HCEC 1CT (cell line): ENCODE results near the gene SMAD2.
A peak's percentile ranks its signal among the peaks of the same experiment; 100 is the strongest.

Experiments used
- DNase-seq: peaks from one replicate; pipeline ENCODE4 v3.0.0-alpha.2; 2017

Gene SMAD2

GRCh38 chr18:47930931-47931717 lies 665 bp upstream of the SMAD2 start:
- DNase-seq = peak; percentile 96

GRCh38 chr18:47929681-47930198 lies 719 bp downstream of the SMAD2 start:
- peak; percentile 56 for DNase-seq

GRCh38 chr18:47928466-47928865 lies 2.0 kb downstream of the SMAD2 start:
- peak; percentile 10 for DNase-seq

- no peak for DNase-seq
These were observed 4.2 kb downstream of the SMAD2 start for GRCh38 chr18:47926101-47926850.

- DNase-seq = no peak
These were observed 10.5 kb downstream of the SMAD2 start for GRCh38 chr18:47919916-47920315.

- DNase-seq = no peak
These were observed 12.4 kb downstream of the SMAD2 start for GRCh38 chr18:47917923-47918610.

- DNase-seq = peak; percentile 8
These were observed 14.5 kb downstream of the SMAD2 start for GRCh38 chr18:47915930-47916329.

GRCh38 chr18:47915229-47915628 lies 15.2 kb downstream of the SMAD2 start:
- DNase-seq = peak; percentile 33

GRCh38 chr18:47912794-47913585 lies 17.5 kb downstream of the SMAD2 start:
- no peak for DNase-seq

GRCh38 chr18:47912343-47912742 lies 18.1 kb downstream of the SMAD2 start:
- no peak for DNase-seq

GRCh38 chr18:47911877-47912276 lies 18.6 kb downstream of the SMAD2 start:
- no peak for DNase-seq

- DNase-seq = no peak
These were observed 21.0 kb downstream of the SMAD2 start for GRCh38 chr18:47909484-47909883.

GRCh38 chr18:47908592-47908991 lies 21.9 kb downstream of the SMAD2 start:
- no peak for DNase-seq

- DNase-seq = no peak
These were observed 24.1 kb downstream of the SMAD2 start for GRCh38 chr18:47906408-47906807.

- DNase-seq = no peak
These were observed 26.6 kb downstream of the SMAD2 start for GRCh38 chr18:47903809-47904208.

GRCh38 chr18:47901624-47902362 lies 28.7 kb downstream of the SMAD2 start:
- no peak for DNase-seq

- no peak for DNase-seq
These were observed 31.2 kb downstream of the SMAD2 start for GRCh38 chr18:47899107-47899840.

- no peak for DNase-seq
These were observed 31.8 kb downstream of the SMAD2 start for GRCh38 chr18:47898696-47899095.

GRCh38 chr18:47898055-47898454 lies 32.4 kb downstream of the SMAD2 start:
- no peak for DNase-seq

- no peak for DNase-seq
These were observed 34.8 kb downstream of the SMAD2 start for GRCh38 chr18:47895565-47896250.
